HCT116 (cell line): ENCODE results near the gene YY1. TPM values are rescaled to one million over a fixed set of nuclear protein-coding genes. Genes with fewer than 3 reads are reported as not detected.
A peak's percentile ranks its signal among the peaks of the same experiment; 100 is the strongest.

ENCODE experiments used
- ATAC-seq: fragments of 200-7000 bp; cut with Tn5 transposase; 2 replicates; pipeline ENCODE4 v1.9.1; 2020; ENCODE audit warnings: mild to moderate bottlenecking, moderate library complexity
- BruUV-seq: library from RNA; stranded (reverse); fragments of 400-500 nt; replicated peaks from 2 replicates; lab custom pipeline; 2021; lab: Mats Ljungman, UMichigan
- CTCF ChIA-PET: fragments of 300-600 bp; sonication (Branson Sonifier 250); formaldehyde crosslinking; loops from one replicate; lab custom pipeline; 2021; ENCODE audit warnings: antibody characterized with exemption; lab: Charles Lee
- POLR2A ChIA-PET: fragments of 300-600, 350-600 bp; sonication (Branson Sonifier 250); formaldehyde crosslinking; loops from one replicate; lab custom pipeline; 2021; ENCODE audit warnings: antibody characterized with exemption; lab: Charles Lee
- RAD21 ChIA-PET, 2 experiments: fragments of 300-600 bp; sonication (Branson Sonifier 250); formaldehyde crosslinking; loops; one replicate each; lab custom pipeline; 2023; ENCODE audit warnings: low total read pairs in 2 of 2; ENCODE audit not compliant: uncharacterized antibody in 2 of 2, unreplicated experiment in 2 of 2, low non-redundant PET in 1 of 2; lab: Charles Lee
- DNase-seq: peaks from one replicate; pipeline ENCODE4 v3.0.0-alpha.2; 2010; ENCODE audit warnings: low read depth, low spot score
- H2AFZ ChIP-seq: fragments of 200-600 bp; shearing (Covaris generic), sonication (generic); 2 replicates; pipeline ENCODE4 v1.6.1; 2017; ENCODE audit warnings: low read depth, mixed run types, mixed read lengths, antibody characterized with exemption, low read length; ENCODE audit not compliant: poor library complexity, severe bottlenecking
- H3K27ac ChIP-seq: 2 replicates; pipeline ENCODE4 v1.5.1; 2012; ENCODE audit warnings: low read depth, low read length
- H3K27me3 ChIP-seq: fragments of 200-600 bp; sonication (generic); 2 replicates; pipeline ENCODE4 v1.6.1; 2016; ENCODE audit warnings: mixed run types, low read length, mixed read lengths; ENCODE audit not compliant: insufficient read depth
- H3K36me3 ChIP-seq, 2 experiments: fragments of 200-500 bp in 1 of 2; fragments of 200-600 bp in 1 of 2; sonication (Bioruptor generic) in 1 of 2; sonication (generic) in 1 of 2; 2 replicates each; pipeline versions ENCODE4 v1.5.1 to v1.6.1; 2014 to 2016; ENCODE audit warnings: low read length in 2 of 2, inconsistent platforms in 1 of 2, mixed read lengths in 1 of 2, mixed run types in 1 of 2; ENCODE audit not compliant: insufficient read depth in 2 of 2, control insufficient read depth in 1 of 2
- H3K4me1 ChIP-seq, 2 experiments: fragments of 200-600 bp in 1 of 2; sonication (generic) in 1 of 2; 2 replicates each; pipeline versions ENCODE4 v1.5.1 to v1.6.1; 2012 to 2017; ENCODE audit warnings: low read length in 2 of 2, inconsistent platforms in 1 of 2, mild to moderate bottlenecking in 1 of 2, mixed read lengths in 1 of 2, mixed run types in 1 of 2, moderate library complexity in 1 of 2; ENCODE audit not compliant: insufficient read depth in 2 of 2, control insufficient read depth in 1 of 2
- H3K4me2 ChIP-seq: fragments of 200-600 bp; sonication (generic); 2 replicates; pipeline ENCODE4 v1.6.1; 2017; ENCODE audit warnings: mixed run types, low read length, mixed read lengths
- H3K4me3 ChIP-seq, 2 experiments: fragments of 200-600 bp in 1 of 2; sonication (generic) in 1 of 2; replicated peaks in 1 of 2; 2 replicates each; pipeline ENCODE4 v1.5.1; 2011 to 2016; ENCODE audit warnings: low read length in 2 of 2, control low read depth in 1 of 2, low read depth in 1 of 2, mild to moderate bottlenecking in 1 of 2, mixed read lengths in 1 of 2, mixed run types in 1 of 2
- H3K79me2 ChIP-seq: fragments of 200-600 bp; sonication (generic); 2 replicates; pipeline ENCODE4 v1.6.1; 2017; ENCODE audit warnings: mild to moderate bottlenecking, mixed run types, low read length, moderate library complexity, mixed read lengths; ENCODE audit not compliant: insufficient read depth
- H3K9ac ChIP-seq: fragments of 200-600 bp; sonication (generic); 2 replicates; pipeline ENCODE4 v1.6.1; 2016; ENCODE audit warnings: low read length, mixed read lengths
- H3K9me2 ChIP-seq: fragments of 200-600 bp; sonication (generic), shearing (Covaris generic); 2 replicates; pipeline ENCODE4 v1.6.1; 2017; ENCODE audit warnings: mixed run types, mild to moderate bottlenecking, moderate library complexity; ENCODE audit not compliant: insufficient read depth
- H3K9me3 ChIP-seq, 2 experiments: fragments of 200-500 bp in 1 of 2; fragments of 200-600 bp in 1 of 2; sonication (Bioruptor generic) in 1 of 2; sonication (generic) in 1 of 2; 2 replicates each; pipeline ENCODE4 v1.6.1; 2014 to 2017; ENCODE audit warnings: low read length in 2 of 2, mixed read lengths in 2 of 2, inconsistent platforms in 1 of 2, low read depth in 1 of 2, mild to moderate bottlenecking in 1 of 2, mixed run types in 1 of 2, moderate library complexity in 1 of 2; ENCODE audit not compliant: control insufficient read depth in 1 of 2, insufficient read depth in 1 of 2
- H4K20me1 ChIP-seq: fragments of 200-600 bp; sonication (generic), shearing (Covaris generic); 2 replicates; pipeline ENCODE4 v1.6.1; 2017; ENCODE audit warnings: mixed run types, mild to moderate bottlenecking, moderate library complexity; ENCODE audit not compliant: insufficient read depth
- CBX3 ChIP-seq: IDR thresholded peaks from 2 replicates; pipeline ENCODE4 v1.6.1; 2012; ENCODE audit warnings: low read depth
- CEBPB ChIP-seq: IDR thresholded peaks from 2 replicates; pipeline ENCODE4 v1.6.1; 2012; ENCODE audit warnings: low read depth
- EGR1 ChIP-seq: IDR thresholded peaks from 2 replicates; pipeline ENCODE4 v1.6.1; 2012; ENCODE audit warnings: low read depth
- FOSL1 ChIP-seq: IDR thresholded peaks from 2 replicates; pipeline ENCODE4 v1.6.1; 2012; ENCODE audit warnings: low read depth
- POLR2A ChIP-seq: IDR thresholded peaks from 2 replicates; pipeline ENCODE4 v1.7.0; 2011; ENCODE audit warnings: borderline replicate concordance; ENCODE audit not compliant: insufficient read depth, insufficient read length; ENCODE audit errors: extremely low read depth
- POLR2AphosphoS5 ChIP-seq: IDR thresholded peaks from 2 replicates; pipeline ENCODE4 v1.6.1; 2011; ENCODE audit warnings: mild to moderate bottlenecking, low read depth, low read length, moderate library complexity
- SIN3A ChIP-seq: IDR thresholded peaks from 2 replicates; pipeline ENCODE4 v1.6.1; 2012; ENCODE audit warnings: low read depth
- SP1 ChIP-seq: IDR thresholded peaks from 2 replicates; pipeline ENCODE4 v1.6.1; 2012; ENCODE audit warnings: low read depth
- TCF7L2 ChIP-seq: IDR thresholded peaks from 2 replicates; pipeline ENCODE4 v1.7.0; 2011; ENCODE audit warnings: borderline replicate concordance, inconsistent platforms; ENCODE audit not compliant: insufficient read depth, insufficient read length; ENCODE audit errors: extremely low read depth
- YY1 ChIP-seq: IDR thresholded peaks from 2 replicates; pipeline ENCODE4 v1.6.1; 2011; ENCODE audit warnings: low read length, low read depth, moderate library complexity, mild to moderate bottlenecking; ENCODE audit not compliant: insufficient replicate concordance; ENCODE audit errors: extremely low read depth
- ZBTB33 ChIP-seq: IDR thresholded peaks from 2 replicates; pipeline ENCODE4 v1.6.1; 2011; ENCODE audit warnings: mild to moderate bottlenecking, low read length, moderate library complexity; ENCODE audit not compliant: insufficient replicate concordance; ENCODE audit errors: extremely low read depth
- ZFX ChIP-seq: fragments of 450-650 bp; IDR thresholded peaks from 2 replicates; pipeline ENCODE4 v1.6.1; 2017
- intact Hi-C: fragments of 100-400 bp; cut with micrococcal nuclease; formaldehyde crosslinking; loops from 2 replicates; pipeline ENCODE4 v1.10.0; 2022
- total RNA-seq: library from RNA; stranded (reverse); gene quantifications from one replicate; pipeline ENCODE4 v1.2.1, GENCODE V29; 2021; ENCODE audit not compliant: unreplicated experiment

The YY1 gene
- total RNA-seq, 1 experiment from 2014 or later, result 111 TPM

- RAD21 ChIA-PET, result no interaction called here
- DNase-seq (no peak), ATAC-seq (peak; percentile 8)
- H3K9me2 ChIP-seq, result no peaks in the 10 kb centered on the region
- POLR2A ChIA-PET, result no interaction called here
- H3K9ac ChIP-seq, result peak overlapping the region; percentile 73
- H3K4me2 ChIP-seq, result peak overlapping the region; percentile 96
- no peak overlapping the region for H2AFZ ChIP-seq
- H3K36me3 ChIP-seq, result no peaks in the 10 kb centered on the region
- TF ChIP-seq SIN3A (no peak), EGR1 (0 out of 2 replicates have a peak, but pooled peaks have one; percentile 26)
- TF ChIP-seq, all 23 proteins: peak for 1
- H3K4me3 ChIP-seq, result peak overlapping the region; percentile 69 to 72
- BruUV-seq, result no TSS peak
- CTCF ChIA-PET, result interaction anchor here (0.7 kb wide), 1 partner anchor 20 kb away, joined by 3 read pairs; no protein-coding TSS in a partner anchor
- H4K20me1 ChIP-seq, result peaks cover 3% of the 10 kb centered on the region; the same call in 1 of the 2 replicates
- peaks cover 29 to 37% of the 10 kb centered on the region in 2 experiments for H3K4me1 ChIP-seq
- peak overlapping the region; percentile 75 for H3K27ac ChIP-seq
- intact Hi-C loops, result loop anchor here (2.0 kb wide), 1 partner anchor 71 kb away; the partner anchor contains the start of gene WDR25
- H3K79me2 ChIP-seq, result peaks cover 7% of the 10 kb centered on the region; the same call in 1 of the 2 replicates
- H3K27me3 ChIP-seq, result no peaks in the 10 kb centered on the region
- no peaks in the 10 kb centered on the region for H3K9me3 ChIP-seq
These were observed 66.6 kb downstream of the YY1 start for GRCh38 chr14:100305324-100306100.

- H3K9ac ChIP-seq, result peak within 1 kb of the TSS; percentile 73
- CTCF ChIA-PET, result no interaction called here
- H3K4me3 ChIP-seq, result peak within 1 kb of the TSS; percentile 69 to 72
- peak within 1 kb of the TSS; percentile 81 for H3K27ac ChIP-seq
- H3K36me3 ChIP-seq, result no peaks in the 10 kb centered on the region
- ATAC-seq, result peak; percentile 86
- peak within 1 kb of the TSS; percentile 96 for H3K4me2 ChIP-seq
- TF ChIP-seq SIN3A (no peak), YY1 (no peak), ZFX (peak; percentile 57; the same call in 1 of the 2 replicates), POLR2A (peak; percentile 72), ZBTB33 (peak; percentile 5), CBX3 (no peak), TCF7L2 (no peak), CEBPB (no peak), POLR2AphosphoS5 (peak; percentile 73), FOSL1 (no peak), SP1 (no peak; the same call in 1 of the 2 replicates)
- H4K20me1 ChIP-seq, result peaks cover 3% of the 10 kb centered on the region; the same call in 1 of the 2 replicates
- H3K27me3 ChIP-seq, result no peaks in the 10 kb centered on the region
- peak; percentile 54 for DNase-seq
- no TSS peak for BruUV-seq
- peaks cover 7% of the 10 kb centered on the region; the same call in 1 of the 2 replicates for H3K79me2 ChIP-seq
- intact Hi-C loops, result no loop called here
- H3K4me1 ChIP-seq, result peaks cover 29 to 37% of the 10 kb centered on the region in 2 experiments
- RAD21 ChIA-PET, result no interaction called here
- POLR2A ChIA-PET, result no interaction called here
- no peak within 1 kb of the TSS for H2AFZ ChIP-seq
- no peaks in the 10 kb centered on the region for H3K9me3 ChIP-seq
- no peaks in the 10 kb centered on the region for H3K9me2 ChIP-seq
These were observed 67.4 kb downstream of the YY1 start, which contains the start of gene SLC25A29 for GRCh38 chr14:100306101-100306997. Gene SLC25A29 (minus strand): TSS chr14:100306444. CDS start chr14:100306232, 212 bp downstream.
